Measurements from ENCODE around the gene PTPRZ1.

The PTPRZ1 gene

GRCh38 chr7:121901026-121901425, 28.1 kb downstream of the PTPRZ1 start:
- DNase-seq: no peak

GRCh38 chr7:121904120-121904519, 31.2 kb downstream of the PTPRZ1 start:
- no peak for DNase-seq

GRCh38 chr7:121908042-121908441, 35.1 kb downstream of the PTPRZ1 start:
- DNase-seq: no peak

GRCh38 chr7:121909716-121910345, 36.9 kb downstream of the PTPRZ1 start:
- DNase-seq: no peak

- no peak for DNase-seq
Observed at GRCh38 chr7:121913947-121914675, 41.1 kb downstream of the PTPRZ1 start.

GRCh38 chr7:121914676-121915279, 41.8 kb downstream of the PTPRZ1 start:
- DNase-seq: no peak

- no peak for DNase-seq
Observed at GRCh38 chr7:121916211-121916610, 43.2 kb downstream of the PTPRZ1 start.

- no peak for DNase-seq
Observed at GRCh38 chr7:121919986-121920385, 47.0 kb downstream of the PTPRZ1 start.

- DNase-seq: no peak
Observed at GRCh38 chr7:121924269-121925186, 51.6 kb downstream of the PTPRZ1 start.

GRCh38 chr7:121931149-121931902, 58.4 kb downstream of the PTPRZ1 start:
- DNase-seq: no peak

- DNase-seq: no peak
Observed at GRCh38 chr7:121932768-121933167, 59.8 kb downstream of the PTPRZ1 start.

GRCh38 chr7:121936951-121937623, 64.1 kb downstream of the PTPRZ1 start:
- no peak for DNase-seq

GRCh38 chr7:121938429-121938996, 65.6 kb downstream of the PTPRZ1 start:
- DNase-seq: no peak

GRCh38 chr7:121940918-121941317, 68.0 kb downstream of the PTPRZ1 start:
- no peak for DNase-seq

- DNase-seq: no peak
Observed at GRCh38 chr7:121941830-121942229, 68.9 kb downstream of the PTPRZ1 start.

GRCh38 chr7:121945066-121945465, 72.1 kb downstream of the PTPRZ1 start:
- no peak for DNase-seq

- no peak for DNase-seq
Observed at GRCh38 chr7:121945480-121946236, 72.7 kb downstream of the PTPRZ1 start.

- DNase-seq: no peak
Observed at GRCh38 chr7:121953164-121953563, 80.2 kb downstream of the PTPRZ1 start.

GRCh38 chr7:121953601-121954000, 80.6 kb downstream of the PTPRZ1 start:
- DNase-seq: no peak

GRCh38 chr7:121954803-121955202, 81.8 kb downstream of the PTPRZ1 start:
- DNase-seq: no peak

- DNase-seq: no peak
Observed at GRCh38 chr7:121957626-121958025, 84.7 kb downstream of the PTPRZ1 start.
